ENCODE data around the gene OR1F1. TPM values are rescaled to one million over a fixed set of nuclear protein-coding genes. Genes with fewer than 3 reads are reported as not detected.

The OR1F1 gene
- total RNA-seq, 4 donors from 2014 or later: not detected

DNA sequence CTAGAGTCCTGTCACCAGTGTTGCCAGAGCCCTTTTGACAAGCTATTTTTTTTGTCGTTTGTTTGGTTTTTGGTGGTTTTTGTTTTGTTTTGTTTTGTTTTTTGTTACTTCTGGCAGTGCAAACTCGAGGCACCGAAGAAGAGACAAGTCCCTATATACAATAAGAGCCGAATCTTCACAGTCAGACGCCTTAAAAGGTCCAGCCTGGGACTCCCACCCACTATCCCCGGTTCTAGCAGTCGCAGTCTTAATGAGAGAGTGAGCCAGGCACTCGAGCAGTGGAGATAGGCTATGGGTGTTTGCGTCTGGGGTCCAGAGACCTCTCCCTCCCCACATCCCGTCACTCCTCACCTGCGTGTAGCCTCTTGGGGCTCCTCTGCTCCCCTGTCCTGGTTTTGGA lies 1.9 kb downstream of the OR1F1 start:
- H3K4me3 ChIP-seq: no peak overlapping the region
- peaks cover 19 to 72% of the 10 kb centered on the region in 2 donors for H3K27me3 ChIP-seq
- H3K36me3 ChIP-seq: no peaks in the 10 kb centered on the region

GRCh38 chr16:3190949-3191353 lies 2.9 kb downstream of the OR1F1 start:
- no peaks in the 10 kb centered on the region for H3K9me3 ChIP-seq
- no peak overlapping the region for H3K27ac ChIP-seq
- H3K4me3 ChIP-seq: no peak overlapping the region
- intact Hi-C loops (cut with DNase I; ENCODE audit: low total_unique reads): no loop called here
- DNase-seq: no peak
- no peaks in the 10 kb centered on the region for H3K4me1 ChIP-seq
- no peaks in the 10 kb centered on the region for H3K36me3 ChIP-seq
- H3K27me3 ChIP-seq: peaks cover 19 to 79% of the 10 kb centered on the region in 2 donors
- TF ChIP-seq, protein P1, sequence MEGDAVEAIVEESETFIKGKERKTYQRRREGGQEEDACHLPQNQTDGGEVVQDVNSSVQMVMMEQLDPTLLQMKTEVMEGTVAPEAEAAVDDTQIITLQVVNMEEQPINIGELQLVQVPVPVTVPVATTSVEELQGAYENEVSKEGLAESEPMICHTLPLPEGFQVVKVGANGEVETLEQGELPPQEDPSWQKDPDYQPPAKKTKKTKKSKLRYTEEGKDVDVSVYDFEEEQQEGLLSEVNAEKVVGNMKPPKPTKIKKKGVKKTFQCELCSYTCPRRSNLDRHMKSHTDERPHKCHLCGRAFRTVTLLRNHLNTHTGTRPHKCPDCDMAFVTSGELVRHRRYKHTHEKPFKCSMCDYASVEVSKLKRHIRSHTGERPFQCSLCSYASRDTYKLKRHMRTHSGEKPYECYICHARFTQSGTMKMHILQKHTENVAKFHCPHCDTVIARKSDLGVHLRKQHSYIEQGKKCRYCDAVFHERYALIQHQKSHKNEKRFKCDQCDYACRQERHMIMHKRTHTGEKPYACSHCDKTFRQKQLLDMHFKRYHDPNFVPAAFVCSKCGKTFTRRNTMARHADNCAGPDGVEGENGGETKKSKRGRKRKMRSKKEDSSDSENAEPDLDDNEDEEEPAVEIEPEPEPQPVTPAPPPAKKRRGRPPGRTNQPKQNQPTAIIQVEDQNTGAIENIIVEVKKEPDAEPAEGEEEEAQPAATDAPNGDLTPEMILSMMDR (IDR thresholded peaks at IDR 0.05): no peak
- TF ChIP-seq POLR2A (IDR thresholded peaks at IDR 0.05): no peak

More for the DNA sequence above, 1.9 kb downstream of the OR1F1 start:
- DNase-seq: no peak
- Histone ChIP-seq H3K27ac (no peak overlapping the region), H3K9me3 (no peaks in the 10 kb centered on the region), H3K4me1 (no peaks in the 10 kb centered on the region)
- no peak for TF ChIP-seq POLR2A (IDR thresholded peaks at IDR 0.05)
- TF ChIP-seq, protein P1 (IDR thresholded peaks at IDR 0.05): no peak
- intact Hi-C loops (cut with DNase I; ENCODE audit: low total_unique reads): no loop called here

- intact Hi-C loops (cut with DNase I; ENCODE audit: low total_unique reads): no loop called here
- Histone ChIP-seq H3K9me3 (no peaks in the 10 kb centered on the region), H3K4me1 (no peaks in the 10 kb centered on the region), H3K27ac (no peak overlapping the region), H3K4me3 (no peak overlapping the region), H3K27me3 (peaks cover 19 to 88% of the 10 kb centered on the region in 2 donors), H3K36me3 (no peaks in the 10 kb centered on the region)
- DNase-seq: no peak
- TF ChIP-seq, protein P1 (IDR thresholded peaks at IDR 0.05): no peak
- TF ChIP-seq POLR2A (IDR thresholded peaks at IDR 0.05): no peak
Measured at GRCh38 chr16:3192476-3193019, 4.5 kb downstream of the OR1F1 start.

DNA sequence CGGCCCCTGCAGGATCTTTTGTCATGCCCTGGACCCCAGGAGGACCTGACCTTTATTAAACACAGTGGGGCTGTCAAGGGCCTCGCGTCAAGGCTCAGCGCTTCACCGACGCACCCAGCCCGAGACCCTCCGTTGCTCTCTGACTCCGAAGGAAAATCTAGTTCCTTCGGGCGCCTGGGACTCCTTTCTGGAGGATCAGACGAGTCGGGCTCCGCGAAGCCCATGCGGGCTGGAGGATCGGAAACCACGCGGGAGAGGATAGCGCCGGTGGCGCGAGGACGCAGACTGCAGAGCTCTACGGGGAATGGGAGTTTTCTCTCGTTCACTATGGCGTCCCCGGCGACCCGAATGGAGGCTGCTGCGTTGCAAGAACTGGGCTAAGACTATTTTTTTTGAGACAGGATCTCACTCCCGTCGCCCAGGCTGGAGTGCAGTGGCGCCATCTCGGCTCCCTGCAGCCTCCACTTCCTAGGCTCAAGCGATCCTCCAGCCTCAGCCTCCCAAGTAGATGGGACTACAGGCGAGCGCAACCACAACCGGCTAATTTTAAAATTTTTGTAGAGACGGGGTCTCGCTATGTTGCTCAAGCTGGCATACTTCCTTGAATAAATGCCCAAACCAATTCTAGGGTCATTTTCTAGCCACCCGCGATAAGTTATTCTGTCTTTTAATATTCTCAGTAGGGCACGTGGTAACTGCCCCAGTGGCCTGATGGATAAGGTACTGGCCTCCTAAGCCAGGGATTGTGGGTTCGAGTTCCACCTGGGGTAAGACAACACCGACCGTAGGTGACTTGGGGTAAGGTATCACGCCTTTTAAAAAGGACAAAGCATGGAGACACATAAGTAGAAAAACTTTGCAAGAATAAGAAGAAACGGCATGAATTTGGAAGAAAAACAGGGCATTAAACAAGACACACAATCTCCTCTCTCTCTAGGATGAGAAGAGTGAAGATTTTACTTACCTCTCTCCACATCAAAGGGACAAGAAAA lies 5.5 kb downstream of the OR1F1 start:
- intact Hi-C loops (cut with DNase I; ENCODE audit: low total_unique reads): no loop called here
- H3K9me3 ChIP-seq: no peaks in the 10 kb centered on the region
- peaks cover 19 to 81% of the 10 kb centered on the region in 2 donors for H3K27me3 ChIP-seq
- no peak overlapping the region for H3K27ac ChIP-seq
- TF ChIP-seq POLR2A (IDR thresholded peaks at IDR 0.05): no peak
- TF ChIP-seq, protein P1 (IDR thresholded peaks at IDR 0.05): no peak
- no peaks in the 10 kb centered on the region for H3K4me1 ChIP-seq
- H3K4me3 ChIP-seq: no peak overlapping the region
- H3K36me3 ChIP-seq: no peaks in the 10 kb centered on the region
- DNase-seq: no peak

DNA sequence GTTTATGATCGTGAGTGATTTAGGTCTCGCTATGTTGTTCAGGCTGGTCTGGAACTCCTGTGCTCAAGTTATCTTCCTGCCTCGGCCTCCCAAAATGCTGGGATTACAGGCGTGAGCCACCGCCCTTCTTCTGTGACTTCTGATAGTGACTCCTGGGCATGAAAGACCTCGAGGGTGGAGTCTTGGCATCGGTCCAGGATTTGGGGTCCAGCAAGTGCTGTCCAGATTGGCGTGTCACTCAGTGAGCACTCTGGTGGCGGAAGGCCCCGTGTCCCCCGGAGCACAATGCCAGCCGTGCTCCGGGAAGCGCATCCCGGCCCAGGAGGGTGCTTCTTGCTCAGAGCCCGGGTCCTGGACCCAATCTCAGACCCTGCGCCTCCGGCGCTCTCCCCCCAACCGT lies 6.8 kb downstream of the OR1F1 start:
- peaks cover 6 to 68% of the 10 kb centered on the region in 2 donors for H3K27me3 ChIP-seq
- H3K4me3 ChIP-seq: no peak overlapping the region
- no peaks in the 10 kb centered on the region for H3K36me3 ChIP-seq
- H3K27ac ChIP-seq: no peak overlapping the region
- H3K9me3 ChIP-seq: no peaks in the 10 kb centered on the region
- DNase-seq: no peak
- no peaks in the 10 kb centered on the region for H3K4me1 ChIP-seq
- TF ChIP-seq, protein P1 (IDR thresholded peaks at IDR 0.05): no peak
- TF ChIP-seq POLR2A (IDR thresholded peaks at IDR 0.05): no peak
- intact Hi-C loops (cut with DNase I; ENCODE audit: low total_unique reads): no loop called here

Data from uterus (tissue), 4 donors.